Stomach (tissue), 9 donors: ENCODE results near the gene NRIP2. TPM values are rescaled to one million over a fixed set of nuclear protein-coding genes. Genes with fewer than 3 reads are reported as not detected.

ENCODE experiments used
- DNase-seq, 2 donors: peaks; one replicate each; pipeline versions ENCODE4 v3.0.0 to v3.0.0-alpha.2; 2013 to 2019
- H3K27ac ChIP-seq, 5 donors: fragments of 200-600 bp in 4 of 5; sonication (generic) in 4 of 5; one replicate each; pipeline ENCODE4 v1.5.1; 2013 to 2019; ENCODE audit warnings: mild to moderate bottlenecking in 1 of 5, moderate library complexity in 1 of 5
- H3K27me3 ChIP-seq, 3 donors: fragments of 200-600 bp; sonication (generic); one replicate each; pipeline ENCODE4 v1.5.1; 2017 to 2019; ENCODE audit warnings: mixed run types in 1 of 3
- H3K36me3 ChIP-seq, 4 donors: fragments of 200-600 bp; sonication (generic); 1 replicate in 3 of 4; 2 replicates in 1 of 4; pipeline ENCODE4 v1.5.1; 2016 to 2019
- H3K4me1 ChIP-seq, 4 donors: fragments of 200-600 bp; sonication (generic); one replicate each; pipeline ENCODE4 v1.5.1; 2016 to 2019
- H3K4me3 ChIP-seq, 4 donors: fragments of 200-600 bp; sonication (generic) in 3 of 4; one replicate each; pipeline ENCODE4 v1.5.1; 2016 to 2019; ENCODE audit warnings: mild to moderate bottlenecking in 1 of 4
- H3K9me3 ChIP-seq, 4 donors: fragments of 200-600 bp; sonication (generic); one replicate each; pipeline ENCODE4 v1.5.1; 2016 to 2019
- CTCF ChIP-seq, 7 experiments: fragments of 450-650 bp in 4 of 7; fragments of 200-600 bp in 3 of 7; sonication (generic) in 3 of 7; IDR thresholded peaks; one replicate each; pipeline ENCODE4 v1.5.1; 2016 to 2019; ENCODE audit warnings: antibody characterized with exemption in 7 of 7, control low read depth in 2 of 7, mild to moderate bottlenecking in 1 of 7
- EP300 ChIP-seq: sonication (generic); formaldehyde crosslinking; IDR thresholded peaks from one replicate; pipeline ENCODE4 v1.6.1; 2017; ENCODE audit warnings: antibody characterized with exemption
- POLR2A ChIP-seq, 4 donors: fragments of 450-650 bp; IDR thresholded peaks; one replicate each; pipeline ENCODE4 v1.6.1; 2016; ENCODE audit warnings: antibody characterized with exemption in 4 of 4, control low read depth in 2 of 4, mild to moderate bottlenecking in 1 of 4, moderate library complexity in 1 of 4
- POLR2AphosphoS5 ChIP-seq, 3 donors: sonication (generic); formaldehyde crosslinking; IDR thresholded peaks; one replicate each; pipeline ENCODE4 v1.6.1; 2016; ENCODE audit warnings: antibody characterized with exemption in 3 of 3
- WGBS, 5 donors: extraction: QIAGEN DNeasy Blood & Tissue Kit in 3 of 5; methylation state at CpG; one replicate each; pipeline versions ENCODE4 v1.1.5 to v1.1.7; 2013 to 2018; 5-methylcytosine and 5-hydroxymethylcytosine counted together
- intact Hi-C: fragments of 100-400 bp; cut with DNase I; formaldehyde crosslinking; loops from one replicate; pipeline ENCODE4 v1.15.1; 2023; ENCODE audit warnings: low total_unique reads
- polyA plus RNA-seq, 3 donors: library from polyadenylated mRNA; stranded (reverse); fragments of 200-250 nt; gene quantifications; one replicate each; pipeline ENCODE4 v1.2.3, GENCODE V29; 2013
- total RNA-seq, 5 donors: library from RNA; depleted of rRNA; stranded (reverse); fragments of >200 nt; gene quantifications; one replicate each; pipeline versions ENCODE4 v1.1.0 to v1.2.3, GENCODE V29; 2014 to 2016
- donor health status: healthy with polysubstance abuse.
- donor health status: Bipolar disorder and iron deficiency.
- donor health status: healthy.

The NRIP2 gene
- total and polyA plus RNA-seq, 8 donors: 0.31 to 24.3 (median 0.89) TPM; not detected in 2

GRCh38 chr12:2794736-2795289 is 40.0 kb downstream of the NRIP2 start, which contains the start of gene FKBP4:
TSS of gene FKBP4 (plus strand) at chr12:2794970. CDS start at chr12:2795140, 170 bp downstream.
- Histone ChIP-seq H3K4me3 (peak within 1 kb of the TSS; percentile 77 to 98 (median 86)), H3K27me3 (peaks cover 0 to 6% (median 0%) of the 10 kb centered on the region in 3 donors), H3K27ac (peak within 1 kb of the TSS; percentile 82 to 95 (median 91)), H3K9me3 (no peaks in the 10 kb centered on the region), H3K4me1 (peaks cover 17 to 44% (median 35%) of the 10 kb centered on the region in 4 donors), H3K36me3 (peaks cover 15 to 30% (median 28%) of the 10 kb centered on the region in 4 donors)
- peak; percentile 93 to 97 for DNase-seq
- no peak for TF ChIP-seq POLR2A (IDR thresholded peaks at IDR 0.05)
- peak; percentile 73 to 96 (median 93) for TF ChIP-seq POLR2AphosphoS5 (IDR thresholded peaks at IDR 0.05)
- intact Hi-C loops: no loop called here
- WGBS, 5 donors: 0 to 1% (median 0%) methylated on average over 18 to 63 of the region's 63 CpGs

DNA sequence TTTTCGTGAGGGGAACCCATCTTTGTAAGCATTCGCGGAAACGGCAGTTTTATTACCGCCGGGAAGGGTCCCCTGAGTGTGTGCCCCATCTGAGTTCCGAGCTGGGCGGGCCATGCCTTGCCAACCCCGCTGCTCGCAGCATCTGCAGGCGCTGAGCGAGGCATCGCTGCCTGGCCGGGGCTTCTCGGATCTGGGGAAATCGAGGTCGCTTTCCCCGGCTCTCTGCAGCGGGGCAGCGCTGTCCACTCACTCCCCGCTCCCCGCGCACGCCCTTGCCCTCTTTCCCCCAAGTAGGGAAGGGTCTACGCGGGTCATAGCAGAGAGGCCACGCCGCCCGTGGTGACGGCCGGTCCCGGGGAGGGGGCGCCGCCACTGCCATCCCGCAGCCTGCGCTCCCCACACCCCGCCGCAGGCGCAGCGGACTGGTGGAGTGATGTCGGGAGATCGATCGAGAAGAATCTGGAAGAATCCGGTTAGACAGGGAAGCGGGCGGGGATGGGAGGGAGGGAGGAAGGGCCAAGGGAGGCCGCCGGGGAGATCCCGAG is 40.6 kb downstream of the NRIP2 start:
- H3K4me1 ChIP-seq: peaks cover 17 to 40% (median 33%) of the 10 kb centered on the region in 4 donors
- no peaks in the 10 kb centered on the region for H3K9me3 ChIP-seq
- 6 to 19% (median 10%) methylated on average over 42 to 49 of the region's 49 CpGs for WGBS, 5 donors
- peak overlapping the region; percentile 72 to 95 (median 91) for H3K27ac ChIP-seq
- TF ChIP-seq POLR2A (IDR thresholded peaks at IDR 0.05) (no peak), CTCF (IDR thresholded peaks at IDR 0.05) (no peak), POLR2AphosphoS5 (IDR thresholded peaks at IDR 0.05) (no peak), EP300 (no peak)
- peaks cover 9 to 24% (median 22%) of the 10 kb centered on the region in 4 donors for H3K36me3 ChIP-seq
- peaks cover 0 to 6% (median 0%) of the 10 kb centered on the region in 3 donors for H3K27me3 ChIP-seq
- peak overlapping the region; percentile 77 to 98 (median 86) for H3K4me3 ChIP-seq
- intact Hi-C loops: no loop called here
- no peak for DNase-seq

- 91 to 98% (median 95%) methylated on average over 21 of the region's 21 CpGs for WGBS, 5 donors
- Histone ChIP-seq H3K27ac (no peak overlapping the region), H3K4me1 (peaks cover 17 to 37% (median 33%) of the 10 kb centered on the region in 4 donors), H3K9me3 (no peaks in the 10 kb centered on the region), H3K36me3 (peaks cover 2 to 17% (median 15%) of the 10 kb centered on the region in 4 donors), H3K27me3 (peaks cover 0 to 6% (median 0%) of the 10 kb centered on the region in 3 donors), H3K4me3 (no peak overlapping the region)
- TF ChIP-seq CTCF (IDR thresholded peaks at IDR 0.05) (no peak), POLR2A (IDR thresholded peaks at IDR 0.05) (no peak), EP300 (no peak), POLR2AphosphoS5 (IDR thresholded peaks at IDR 0.05) (no peak)
- DNase-seq: no peak
- intact Hi-C loops: no loop called here
These were observed 41.3 kb downstream of the NRIP2 start for GRCh38 chr12:2793561-2793960.

DNA sequence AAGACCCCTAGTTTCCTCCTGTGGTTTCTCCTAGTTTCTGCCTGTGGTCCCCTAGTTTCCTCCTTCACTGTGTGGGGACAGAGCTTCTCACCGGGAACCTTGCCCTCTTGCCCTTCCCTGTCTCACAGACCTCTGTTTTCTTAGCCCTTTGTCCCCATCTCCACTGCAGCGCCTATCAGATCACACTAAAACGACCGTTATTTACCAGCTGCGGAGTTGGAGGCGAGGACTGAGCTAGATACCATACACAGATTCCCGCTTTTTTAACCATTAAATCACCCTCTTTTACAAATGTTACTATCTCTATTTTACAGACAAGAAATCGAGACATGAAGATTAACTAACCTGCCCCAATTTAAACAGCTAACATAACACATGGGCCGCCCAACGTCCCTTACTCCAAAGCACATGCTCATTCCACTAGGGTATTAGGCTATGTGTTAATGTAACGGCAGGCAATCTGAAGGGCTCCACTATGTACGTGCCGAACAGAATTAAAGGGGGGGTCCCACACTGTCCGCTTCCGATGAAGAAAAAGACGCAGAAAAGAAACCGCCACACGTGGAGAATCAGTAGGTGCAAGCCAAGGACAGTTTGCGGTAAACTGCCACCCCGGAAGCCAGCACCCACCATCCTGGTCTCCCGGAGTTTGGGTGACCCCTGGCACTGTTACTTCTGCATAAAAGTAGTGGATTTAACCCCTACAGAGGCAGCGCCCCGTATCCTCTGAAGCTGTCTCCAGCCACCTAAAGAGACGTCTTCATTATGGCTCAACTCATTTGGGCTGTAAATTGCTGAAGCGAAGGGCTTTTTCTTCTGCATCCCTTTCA is 41.9 kb downstream of the NRIP2 start:
- Histone ChIP-seq H3K4me3 (no peak overlapping the region), H3K27ac (no peak overlapping the region), H3K9me3 (no peaks in the 10 kb centered on the region), H3K4me1 (peaks cover 15 to 30% (median 29%) of the 10 kb centered on the region in 4 donors), H3K27me3 (peaks cover 0 to 6% (median 0%) of the 10 kb centered on the region in 3 donors), H3K36me3 (peaks cover 0 to 11% (median 9%) of the 10 kb centered on the region in 4 donors)
- intact Hi-C loops: no loop called here
- TF ChIP-seq CTCF (IDR thresholded peaks at IDR 0.05): no peak
- TF ChIP-seq POLR2A (IDR thresholded peaks at IDR 0.05): no peak
- DNase-seq: no peak
- 68 to 72% (median 69%) methylated on average over 25 of the region's 25 CpGs for WGBS, 5 donors
